ENCODE results near the gene GPT2.
"Not testable (repeated sequence)": the region's sequence is repeated elsewhere in the genome, so short reads cannot be mapped to it uniquely, and the experiment has no call there.

GPT2 gene

GRCh38 chr16:46867486-46867885 lies 16.7 kb upstream of the GPT2 start:
- not testable (repeated sequence) for DNase-seq

- DNase-seq = not testable (repeated sequence)
These were observed 15.3 kb upstream of the GPT2 start for GRCh38 chr16:46868891-46869290.

GRCh38 chr16:46871597-46871996 lies 12.6 kb upstream of the GPT2 start:
- DNase-seq = no peak

- no peak for DNase-seq
These were observed 11.0 kb upstream of the GPT2 start for GRCh38 chr16:46873201-46873600.

- DNase-seq = no peak
These were observed 8.9 kb upstream of the GPT2 start for GRCh38 chr16:46875243-46875642.

GRCh38 chr16:46882304-46882939 lies 1.7 kb upstream of the GPT2 start:
- no peak for DNase-seq

- DNase-seq = no peak
These were observed 1.2 kb upstream of the GPT2 start for GRCh38 chr16:46882940-46883307.

GRCh38 chr16:46883353-46883689 lies 841 bp upstream of the GPT2 start:
- DNase-seq = no peak

- DNase-seq = peak in 1 of 2 experiments; percentile 24
These were observed 541 bp downstream of the GPT2 start for GRCh38 chr16:46884513-46885293.

- no peak for DNase-seq
These were observed 2.0 kb downstream of the GPT2 start for GRCh38 chr16:46885960-46886763.

GRCh38 chr16:46886764-46887523 lies 2.8 kb downstream of the GPT2 start:
- no peak for DNase-seq

- no peak for DNase-seq
These were observed 3.3 kb downstream of the GPT2 start for GRCh38 chr16:46887524-46887854.

- no peak for DNase-seq
These were observed 5.2 kb downstream of the GPT2 start for GRCh38 chr16:46889245-46889941.

- no peak for DNase-seq
These were observed 5.8 kb downstream of the GPT2 start for GRCh38 chr16:46889942-46890300.

GRCh38 chr16:46891910-46892309 lies 7.7 kb downstream of the GPT2 start:
- no peak for DNase-seq

- DNase-seq = no peak
These were observed 10.0 kb downstream of the GPT2 start for GRCh38 chr16:46894036-46894672.

- no peak for DNase-seq
These were observed 11.5 kb downstream of the GPT2 start for GRCh38 chr16:46895399-46896313.

- no peak for DNase-seq
These were observed 12.3 kb downstream of the GPT2 start for GRCh38 chr16:46896314-46896968.

GRCh38 chr16:46897471-46897870 lies 13.3 kb downstream of the GPT2 start:
- no peak for DNase-seq

- no peak for DNase-seq
These were observed 13.8 kb downstream of the GPT2 start for GRCh38 chr16:46898006-46898405.

Measured in stimulated activated CD4-positive, alpha-beta T cell treated with anti-CD3 and anti-CD28 coated beads, Interleukin-4, amount 100 ng/mL, for 4 hours (primary cell).